Hematopoietic multipotent progenitor cell treated with erythropoietin and hydrocortisone succinate and interleukin-3 and kit ligand, for 17 days (in vitro differentiated cells): ENCODE measurements around the gene TMEM39A.

Source experiments
- DNase-seq: peaks from one replicate; pipeline ENCODE4 v3.0.0-alpha.2; 2015; ENCODE audit warnings: low spot score

Gene TMEM39A

DNA sequence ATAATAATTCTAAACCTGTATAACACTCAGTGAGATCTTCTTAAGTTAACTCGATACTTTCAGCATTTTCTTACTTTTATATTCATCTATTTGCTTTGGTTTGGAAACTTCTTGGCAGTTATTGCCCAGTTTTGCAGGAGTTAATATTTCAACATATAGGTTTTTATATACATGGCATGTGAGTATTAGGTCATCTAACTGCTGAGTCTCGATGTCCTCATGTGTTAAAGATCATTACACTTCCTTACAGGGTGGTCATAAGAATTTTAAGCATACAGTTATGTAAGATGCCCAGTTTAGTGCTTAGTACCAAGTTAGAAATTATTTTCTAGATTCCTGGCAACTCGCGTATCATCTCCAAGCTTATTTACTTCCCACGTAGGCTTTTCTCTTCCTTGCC lies 62.9 kb downstream of the TMEM39A start:
- no peak for DNase-seq

DNA sequence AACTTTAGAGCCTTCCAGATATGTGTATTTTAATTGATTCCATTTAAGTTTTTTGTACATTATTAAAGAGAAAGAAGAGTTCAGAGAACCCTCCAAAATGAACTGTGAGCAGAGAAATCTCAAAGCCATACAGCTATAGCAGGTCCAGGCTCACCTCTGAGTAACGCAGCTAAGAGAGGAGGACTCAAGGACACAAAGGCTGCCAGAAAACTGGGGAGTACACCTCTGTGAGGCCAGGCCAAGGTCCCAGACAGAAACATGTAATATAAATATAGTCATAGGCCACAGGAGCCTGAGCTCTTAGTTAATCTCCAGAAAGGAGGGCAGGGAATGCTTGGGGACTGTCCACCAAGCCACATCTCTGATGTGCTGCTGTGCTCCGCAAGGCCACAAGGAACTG lies 66.5 kb downstream of the TMEM39A start:
- DNase-seq = no peak

DNA sequence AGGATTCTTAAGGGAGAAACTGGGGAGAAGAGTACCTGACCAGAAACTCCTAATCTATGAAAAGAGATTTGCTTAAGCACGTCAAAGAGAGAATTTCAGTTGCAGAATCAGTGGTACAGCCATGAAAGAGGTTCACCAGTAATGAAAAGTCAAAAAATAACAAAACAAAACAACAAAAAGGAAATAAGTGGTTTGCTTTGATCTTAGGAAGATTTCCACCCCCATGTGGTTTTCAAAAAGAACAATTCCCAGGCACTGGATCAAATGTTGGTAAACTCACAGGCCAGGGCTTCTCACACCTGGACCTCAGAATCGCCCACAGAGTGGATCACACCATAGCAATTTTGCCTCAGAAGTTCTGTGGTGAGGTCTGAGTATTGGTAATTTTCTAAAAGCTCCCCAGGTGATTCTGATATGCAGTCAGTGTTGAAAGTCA lies 67.5 kb downstream of the TMEM39A start:
- no peak for DNase-seq

DNA sequence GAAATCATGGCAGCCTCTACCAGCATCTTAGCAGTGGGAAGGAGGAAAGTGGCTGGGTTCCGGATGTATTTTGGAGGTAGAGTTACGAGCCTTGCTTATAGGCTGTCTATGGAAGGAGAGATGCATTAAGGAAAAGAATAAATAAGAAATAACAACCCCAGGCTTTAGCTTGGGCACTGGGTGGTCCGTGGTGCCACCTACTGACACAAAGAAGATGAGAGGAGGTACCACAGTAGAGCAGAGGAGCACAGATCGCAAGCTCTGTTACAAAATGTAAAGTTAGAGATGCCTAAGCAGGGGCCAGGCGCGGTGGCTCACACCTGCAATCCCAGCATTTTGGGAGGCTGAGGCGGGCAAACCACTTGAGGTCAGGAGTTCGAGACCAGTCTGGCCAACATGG lies 74.8 kb downstream of the TMEM39A start:
- no peak for DNase-seq

DNA sequence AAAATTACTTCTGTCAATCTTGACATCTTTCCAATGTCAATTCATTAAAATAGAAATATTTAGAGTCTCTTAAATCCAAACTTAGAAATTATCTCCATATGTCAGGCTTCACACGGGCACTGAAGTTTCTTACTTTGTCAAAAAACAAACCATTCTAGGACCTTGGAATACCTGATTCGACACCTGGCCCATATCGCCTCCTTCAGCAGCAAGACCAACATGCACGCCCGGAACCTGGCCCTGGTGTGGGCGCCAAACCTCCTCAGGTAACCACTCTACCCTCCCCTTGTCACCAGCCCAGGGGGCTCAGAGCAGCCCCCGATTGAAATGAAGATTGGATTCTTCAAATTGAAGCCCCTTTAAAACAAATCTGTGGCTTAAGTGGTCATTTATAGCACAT lies 81.3 kb downstream of the TMEM39A start:
- no peak for DNase-seq

DNA sequence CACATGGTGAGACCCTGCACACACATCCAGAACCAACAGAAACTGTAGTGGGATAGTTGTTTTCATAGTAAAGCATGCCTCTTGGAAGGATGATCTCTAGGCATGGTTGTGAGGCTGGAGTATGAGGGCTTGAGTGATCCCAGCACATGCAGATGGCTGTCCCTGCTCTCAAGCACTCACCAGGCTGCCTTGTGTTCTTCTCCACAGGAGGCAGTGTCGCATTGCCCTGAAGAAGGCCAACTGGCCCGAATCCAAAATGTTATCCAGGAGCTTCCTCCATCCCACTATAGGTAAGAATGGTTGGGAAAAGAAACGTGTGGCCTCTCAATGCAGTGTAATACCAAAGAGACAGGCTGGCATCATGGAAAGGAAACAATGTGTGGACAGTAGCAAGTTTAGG lies 82.7 kb downstream of the TMEM39A start:
- DNase-seq = peak; percentile 10
